ENCODE results near the gene FRMD4A. TPM values are rescaled to one million over a fixed set of nuclear protein-coding genes. Genes with fewer than 3 reads are reported as not detected.

The FRMD4A gene
- total RNA-seq, 1 donor from 2014 or later: 0.32 TPM

DNA sequence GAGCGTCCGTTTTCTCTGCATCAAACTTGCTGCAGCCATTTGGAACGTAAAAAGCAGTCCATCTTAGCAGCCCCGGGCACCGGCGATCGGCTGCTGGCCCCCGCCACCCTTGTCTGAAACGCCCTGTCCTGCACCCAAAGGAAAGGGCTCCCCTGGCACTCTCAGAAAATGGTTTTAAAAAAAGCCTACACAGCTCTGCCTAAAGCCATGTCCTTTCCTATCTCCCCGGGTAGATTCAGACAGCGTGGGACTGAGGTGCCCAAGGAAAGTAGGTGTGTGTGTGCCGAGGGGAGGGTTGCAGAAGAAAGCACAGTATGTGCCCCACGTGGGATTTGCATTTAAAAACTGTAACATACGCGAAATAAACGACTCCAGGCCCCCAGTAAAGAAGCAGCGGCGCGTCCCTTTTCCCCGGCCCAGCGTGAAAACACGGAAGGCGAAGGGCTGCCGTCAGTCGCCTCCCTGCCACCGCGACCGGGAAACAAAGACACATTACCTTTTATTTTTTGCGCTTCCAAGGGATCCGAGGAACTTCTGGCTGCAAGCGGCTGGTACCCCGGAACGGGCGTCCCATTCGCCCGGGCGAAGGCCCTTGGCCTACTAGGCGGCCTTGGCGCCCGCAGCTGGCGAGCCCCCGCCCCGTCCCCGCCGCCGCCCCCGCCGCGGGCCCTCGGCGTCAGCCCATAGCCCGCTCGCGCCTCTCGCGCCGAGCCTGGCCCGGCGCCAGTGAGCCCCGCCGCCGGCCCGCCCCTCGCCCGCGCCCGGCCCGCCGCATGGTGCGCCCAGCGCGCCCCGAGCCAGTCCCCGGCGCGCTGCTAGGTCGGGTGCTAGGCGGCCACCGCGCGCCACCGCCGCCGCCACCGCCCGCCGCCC lies 439.4 kb downstream of the FRMD4A start:
- Mint-ChIP-seq H3K27ac (no peak overlapping the region), H3K4me1 (ENCODE audit: low read depth) (peaks cover 2% of the 10 kb centered on the region), H3K27me3 (ENCODE audit: low read depth) (peaks cover 66% of the 10 kb centered on the region), H3K36me3 (ENCODE audit: low read depth) (no peaks in the 10 kb centered on the region), H3K4me3 (ENCODE audit: low read depth) (no peak overlapping the region), H3K9me3 (no peaks in the 10 kb centered on the region)
- no peak for DNase-seq (ENCODE audit: low spot score)
- intact Hi-C loops (cut with micrococcal nuclease): loop anchor here (2.0 kb wide), 1 partner anchor 117 kb away; no protein-coding TSS in a partner anchor

DNA sequence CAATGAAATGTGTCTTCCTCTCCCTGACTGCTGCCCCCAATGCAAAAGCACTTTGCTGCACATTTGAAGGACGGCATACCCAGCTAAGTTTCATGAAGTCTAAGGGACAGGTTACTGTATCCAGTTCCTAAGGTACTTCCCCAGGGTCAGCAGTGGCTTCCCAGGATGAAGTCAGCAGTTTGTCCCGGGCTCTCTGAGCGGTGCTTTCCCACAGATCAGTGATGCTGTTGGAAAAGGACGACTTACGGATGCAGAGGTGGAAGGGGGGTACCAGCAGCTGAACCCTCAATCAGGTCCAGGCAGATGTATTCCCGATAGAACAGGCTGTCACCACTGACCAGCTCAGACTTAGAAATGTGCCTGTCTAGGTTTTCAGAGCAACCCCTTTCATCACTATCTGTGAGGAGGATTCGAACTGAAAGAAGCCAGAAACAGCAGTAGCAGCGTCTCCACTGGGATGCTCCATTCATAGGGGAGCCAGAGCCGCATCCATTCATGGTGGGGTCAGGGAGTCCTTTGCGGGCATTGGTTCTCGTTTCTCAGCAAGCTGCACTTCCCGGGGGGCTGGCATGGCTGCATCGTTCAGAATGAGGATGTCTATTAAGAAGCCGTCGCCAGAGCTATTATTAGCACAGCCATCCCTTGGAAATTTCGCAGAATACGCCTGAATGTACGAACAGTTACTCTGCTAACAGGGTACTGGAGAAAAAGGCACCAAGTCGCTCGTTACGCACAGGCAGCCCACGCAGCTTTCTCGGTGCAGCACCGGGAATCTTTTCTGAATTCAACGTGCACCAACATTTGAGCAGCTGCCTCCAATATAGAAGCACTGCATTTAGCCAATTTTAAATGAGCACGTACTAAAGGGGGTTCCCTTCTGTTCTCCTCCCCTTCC lies 440.2 kb downstream of the FRMD4A start:
- H3K36me3 Mint-ChIP-seq (ENCODE audit: low read depth): no peaks in the 10 kb centered on the region
- peaks cover 2% of the 10 kb centered on the region for H3K4me1 Mint-ChIP-seq (ENCODE audit: low read depth)
- no peak for DNase-seq (ENCODE audit: low spot score)
- H3K27me3 Mint-ChIP-seq (ENCODE audit: low read depth): peaks cover 67% of the 10 kb centered on the region
- intact Hi-C loops (cut with micrococcal nuclease): loop anchor here (2.0 kb wide), 1 partner anchor 118 kb away; no protein-coding TSS in a partner anchor
- H3K4me3 Mint-ChIP-seq (ENCODE audit: low read depth): no peak overlapping the region
- H3K27ac Mint-ChIP-seq: no peak overlapping the region
- H3K9me3 Mint-ChIP-seq: no peaks in the 10 kb centered on the region

DNA sequence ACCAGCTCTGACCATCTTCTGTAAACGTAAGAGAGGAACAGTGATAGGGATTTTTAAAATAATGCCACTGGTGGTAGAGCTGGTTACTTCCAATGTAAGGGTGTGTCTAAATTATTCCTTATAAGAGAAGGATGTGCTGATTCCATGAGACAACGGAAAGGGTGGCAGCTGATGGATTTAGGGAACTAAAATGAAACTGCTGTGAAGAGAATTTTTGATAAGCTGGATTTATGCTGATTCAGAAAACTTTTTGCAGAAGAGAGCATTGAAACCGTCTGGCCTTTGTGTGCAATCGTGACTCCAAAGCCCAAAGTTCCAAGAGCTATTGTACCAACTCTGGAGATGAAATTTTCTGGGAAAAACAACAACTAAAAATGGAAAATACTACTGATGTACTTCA lies 443.0 kb downstream of the FRMD4A start:
- intact Hi-C loops (cut with micrococcal nuclease): no loop called here
- no peak for DNase-seq (ENCODE audit: low spot score)
- peaks cover 2% of the 10 kb centered on the region for H3K4me1 Mint-ChIP-seq (ENCODE audit: low read depth)
- H3K27ac Mint-ChIP-seq: no peak overlapping the region
- peaks cover 47% of the 10 kb centered on the region for H3K27me3 Mint-ChIP-seq (ENCODE audit: low read depth)
- no peaks in the 10 kb centered on the region for H3K9me3 Mint-ChIP-seq
- H3K36me3 Mint-ChIP-seq (ENCODE audit: low read depth): no peaks in the 10 kb centered on the region
- no peak overlapping the region for H3K4me3 Mint-ChIP-seq (ENCODE audit: low read depth)

DNA sequence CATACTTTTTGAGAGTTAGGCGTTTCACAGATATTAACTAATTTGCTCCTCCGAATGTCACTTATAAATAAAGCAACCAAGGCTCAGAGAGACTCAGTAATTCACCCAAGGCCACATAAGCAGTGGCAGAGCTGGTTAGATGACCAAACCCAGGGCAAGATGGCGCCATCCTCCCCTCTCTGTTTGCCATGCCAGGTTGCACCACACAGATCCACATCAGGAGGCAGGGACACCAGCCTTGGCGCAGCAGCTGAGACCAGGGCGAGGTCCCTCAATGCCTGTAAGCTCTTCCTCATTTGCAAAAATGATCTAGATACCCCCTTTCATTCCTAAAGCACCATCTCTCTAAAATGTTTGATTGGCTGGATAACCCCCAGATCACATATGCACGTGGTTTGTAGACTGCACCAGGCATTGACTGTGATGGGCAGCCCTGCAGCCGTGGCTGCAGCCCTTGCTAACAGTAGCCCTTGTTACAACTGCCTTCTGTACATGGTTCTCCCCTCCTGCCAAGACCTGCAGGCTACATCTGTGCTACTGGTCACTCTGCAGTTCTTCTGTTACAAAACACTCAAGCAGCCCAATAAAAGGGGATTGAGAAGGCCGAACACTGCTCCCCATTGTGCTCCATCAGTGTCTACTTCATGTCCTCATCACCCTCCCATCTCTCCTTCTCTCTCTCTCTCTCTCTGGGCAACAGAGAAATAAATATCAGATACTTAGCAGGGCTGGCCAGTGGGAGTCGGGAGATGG lies 445.3 kb downstream of the FRMD4A start:
- intact Hi-C loops (cut with micrococcal nuclease): no loop called here
- H3K27me3 Mint-ChIP-seq (ENCODE audit: low read depth): peaks cover 29% of the 10 kb centered on the region
- no peak overlapping the region for H3K27ac Mint-ChIP-seq
- H3K9me3 Mint-ChIP-seq: no peaks in the 10 kb centered on the region
- no peaks in the 10 kb centered on the region for H3K36me3 Mint-ChIP-seq (ENCODE audit: low read depth)
- H3K4me1 Mint-ChIP-seq (ENCODE audit: low read depth): no peaks in the 10 kb centered on the region
- H3K4me3 Mint-ChIP-seq (ENCODE audit: low read depth): no peak overlapping the region
- no peak for DNase-seq (ENCODE audit: low spot score)

DNA sequence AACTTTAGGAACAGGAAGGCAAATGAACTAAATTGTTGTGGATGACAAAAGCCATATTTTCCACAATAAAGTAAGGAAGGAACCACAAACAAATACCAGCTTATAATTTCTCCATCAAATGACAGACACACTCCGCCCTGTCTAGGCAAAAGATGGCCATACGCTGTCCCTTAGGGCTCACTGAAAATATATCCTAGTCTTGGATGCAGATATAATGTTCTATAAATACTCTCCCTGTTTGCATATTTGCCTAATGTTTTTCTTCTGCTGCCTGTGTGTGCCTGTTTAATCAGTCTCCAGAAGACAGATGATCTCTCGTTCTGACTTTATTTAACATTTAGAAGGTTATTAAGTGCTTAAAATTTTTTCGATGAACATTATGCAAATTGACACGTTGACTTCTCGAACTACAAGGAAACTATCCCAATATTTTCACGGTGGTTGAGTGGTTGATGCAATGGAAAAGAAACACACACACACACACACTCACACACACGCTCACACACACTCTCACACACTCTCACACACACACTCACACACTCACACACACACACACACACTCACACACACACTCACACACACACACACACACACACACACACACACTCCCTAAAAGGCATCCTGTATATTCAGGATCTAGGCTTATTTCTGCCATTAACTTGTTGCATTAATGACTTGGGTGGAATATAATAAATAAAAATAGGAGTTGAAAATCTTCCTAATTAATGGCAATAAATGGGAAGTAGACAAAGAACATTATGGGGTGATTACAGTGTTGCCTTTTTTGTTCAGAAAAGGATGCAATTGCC lies 446.9 kb downstream of the FRMD4A start:
- intact Hi-C loops (cut with micrococcal nuclease): no loop called here
- DNase-seq (ENCODE audit: low spot score): no peak
- Mint-ChIP-seq H3K27me3 (ENCODE audit: low read depth) (peaks cover 14% of the 10 kb centered on the region), H3K27ac (no peak overlapping the region), H3K36me3 (ENCODE audit: low read depth) (no peaks in the 10 kb centered on the region), H3K9me3 (no peaks in the 10 kb centered on the region), H3K4me3 (ENCODE audit: low read depth) (no peak overlapping the region), H3K4me1 (ENCODE audit: low read depth) (no peaks in the 10 kb centered on the region)

DNA sequence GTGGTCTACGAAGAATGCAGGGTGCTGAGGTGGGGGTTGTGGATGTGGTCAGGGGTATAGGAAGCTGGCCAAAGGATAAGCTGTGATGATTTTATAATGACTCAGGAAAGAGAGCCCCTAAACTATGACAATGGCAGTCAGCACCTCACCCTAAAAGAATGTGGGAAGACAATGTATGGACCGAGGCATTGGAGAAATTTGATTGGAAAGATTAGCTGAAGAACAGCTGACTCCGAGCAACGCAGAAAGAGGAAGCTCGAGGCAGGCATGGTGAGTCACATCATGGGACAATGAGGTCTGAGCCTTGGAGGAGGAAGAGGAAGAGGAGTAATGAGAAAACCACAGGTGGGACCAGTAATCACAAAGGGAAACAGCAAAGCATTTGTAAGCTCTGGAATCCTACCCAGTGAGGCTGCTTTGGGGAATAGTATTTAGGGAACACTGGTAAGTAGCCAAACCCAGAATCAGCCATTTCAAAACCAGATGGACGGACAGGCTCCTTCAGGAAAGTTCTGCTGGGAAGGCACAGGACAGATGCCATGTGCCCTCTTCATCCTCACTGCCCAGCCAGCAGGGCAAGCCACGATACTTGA lies 448.5 kb downstream of the FRMD4A start:
- intact Hi-C loops (cut with micrococcal nuclease): no loop called here
- Mint-ChIP-seq H3K27ac (no peak overlapping the region), H3K9me3 (no peaks in the 10 kb centered on the region), H3K4me1 (ENCODE audit: low read depth) (no peaks in the 10 kb centered on the region), H3K27me3 (ENCODE audit: low read depth) (peaks cover 3% of the 10 kb centered on the region), H3K36me3 (ENCODE audit: low read depth) (no peaks in the 10 kb centered on the region), H3K4me3 (ENCODE audit: low read depth) (no peak overlapping the region)
- no peak for DNase-seq (ENCODE audit: low spot score)

DNA sequence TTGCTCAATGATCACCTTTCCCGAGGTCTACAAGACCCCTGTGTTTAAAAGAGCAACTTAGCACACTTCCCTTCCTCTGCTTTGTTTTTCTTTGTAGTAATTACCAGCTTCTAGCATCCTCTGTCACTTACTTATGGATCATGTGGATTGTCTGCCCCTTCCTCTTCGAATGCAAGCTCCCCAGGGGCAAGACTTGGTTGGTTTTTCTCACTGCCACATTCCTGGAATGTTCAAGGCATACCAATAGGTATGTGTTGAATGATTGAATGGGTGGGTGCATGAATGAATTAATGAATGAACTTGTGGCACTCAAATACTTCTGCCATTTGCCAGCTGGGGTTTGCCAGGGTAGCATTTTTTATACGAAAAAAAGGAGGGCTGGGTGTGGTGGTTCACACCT lies 450.0 kb downstream of the FRMD4A start:
- Mint-ChIP-seq H3K4me3 (ENCODE audit: low read depth) (no peak overlapping the region), H3K27me3 (ENCODE audit: low read depth) (peaks cover 1% of the 10 kb centered on the region), H3K4me1 (ENCODE audit: low read depth) (no peaks in the 10 kb centered on the region), H3K27ac (no peak overlapping the region), H3K9me3 (no peaks in the 10 kb centered on the region), H3K36me3 (ENCODE audit: low read depth) (no peaks in the 10 kb centered on the region)
- intact Hi-C loops (cut with micrococcal nuclease): no loop called here
- DNase-seq (ENCODE audit: low spot score): no peak

DNA sequence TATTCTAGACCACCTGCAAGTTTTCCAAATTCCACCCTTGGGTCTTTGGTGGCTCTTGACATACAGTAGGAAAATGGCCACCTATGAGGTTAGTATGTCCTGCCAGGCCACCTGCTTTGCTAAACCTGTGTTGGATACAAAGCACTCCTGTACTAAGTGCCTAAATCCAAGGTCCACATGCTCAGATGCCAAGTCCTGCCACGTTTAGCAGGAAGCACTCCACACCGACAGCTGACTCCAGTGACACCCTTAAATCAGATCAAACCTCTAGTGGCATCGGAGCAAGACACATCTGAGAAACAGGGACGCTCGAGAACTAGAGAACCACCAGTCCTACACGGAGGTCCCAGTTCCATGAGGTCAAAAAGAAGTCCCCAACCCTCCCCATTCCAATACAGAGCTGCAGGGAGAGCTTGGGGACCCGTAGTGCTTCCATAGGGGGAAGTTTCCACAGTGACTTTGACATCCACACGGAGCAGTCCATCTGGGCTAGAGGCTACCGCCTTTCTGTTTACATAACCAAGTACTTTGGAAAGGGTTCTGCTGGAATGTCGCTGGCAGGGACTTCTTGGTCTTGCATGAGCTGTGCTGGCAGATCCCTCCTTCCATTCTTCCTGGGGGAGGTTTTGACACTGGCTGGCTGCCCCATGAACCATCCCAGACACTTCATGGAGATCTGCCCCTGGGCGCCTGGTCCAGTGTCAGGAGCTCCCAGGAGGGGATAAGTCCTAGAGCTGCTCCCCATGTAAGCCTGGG lies 453.4 kb downstream of the FRMD4A start:
- H3K36me3 Mint-ChIP-seq (ENCODE audit: low read depth): no peaks in the 10 kb centered on the region
- no peaks in the 10 kb centered on the region for H3K9me3 Mint-ChIP-seq
- H3K27ac Mint-ChIP-seq: no peak overlapping the region
- H3K4me1 Mint-ChIP-seq (ENCODE audit: low read depth): no peaks in the 10 kb centered on the region
- H3K4me3 Mint-ChIP-seq (ENCODE audit: low read depth): no peak overlapping the region
- peaks cover 4% of the 10 kb centered on the region for H3K27me3 Mint-ChIP-seq (ENCODE audit: low read depth)
- no peak for DNase-seq (ENCODE audit: low spot score)
- intact Hi-C loops (cut with micrococcal nuclease): no loop called here

DNA sequence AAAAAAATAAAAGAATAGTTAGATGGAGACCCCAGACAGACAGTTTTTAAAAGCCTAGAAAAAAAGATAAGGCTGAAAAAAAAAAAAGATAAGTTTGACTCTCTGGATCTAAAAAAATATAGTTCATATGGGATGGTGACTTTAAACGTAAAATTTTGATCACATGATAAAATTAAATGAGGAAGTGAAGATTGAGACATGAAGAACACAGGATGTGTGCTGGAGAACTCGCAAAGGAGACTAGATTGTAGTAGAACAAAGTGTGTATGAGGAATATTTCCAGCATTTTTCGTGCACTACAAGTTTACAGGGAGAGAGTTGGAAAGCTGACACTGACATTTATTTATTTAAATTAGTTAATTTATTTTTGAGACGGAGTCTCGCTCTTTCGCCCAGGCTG lies 457.5 kb downstream of the FRMD4A start:
- Mint-ChIP-seq H3K27ac (no peak overlapping the region), H3K9me3 (no peaks in the 10 kb centered on the region), H3K27me3 (ENCODE audit: low read depth) (peaks cover 4% of the 10 kb centered on the region), H3K4me1 (ENCODE audit: low read depth) (no peaks in the 10 kb centered on the region), H3K4me3 (ENCODE audit: low read depth) (no peak overlapping the region), H3K36me3 (ENCODE audit: low read depth) (no peaks in the 10 kb centered on the region)
- no peak for DNase-seq (ENCODE audit: low spot score)
- intact Hi-C loops (cut with micrococcal nuclease): no loop called here

DNA sequence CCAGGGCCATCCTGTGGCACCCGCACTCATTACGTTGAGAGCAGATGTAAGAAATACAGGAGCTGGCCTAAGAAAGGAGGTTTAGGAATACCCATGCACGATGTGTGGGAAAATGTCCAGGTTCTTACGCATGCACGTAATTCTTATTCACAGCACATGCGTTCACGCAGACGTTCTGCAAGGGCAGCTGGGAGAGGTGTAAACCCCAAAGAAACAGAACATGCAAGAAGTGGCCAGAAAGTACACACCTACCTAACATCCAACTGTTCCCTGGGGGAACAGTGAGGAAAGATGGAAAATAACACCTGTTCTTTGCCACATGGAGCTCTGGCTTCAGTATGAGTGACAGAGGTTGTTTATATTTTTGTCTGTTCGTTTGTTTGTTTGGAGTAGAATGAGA lies 458.3 kb downstream of the FRMD4A start:
- Mint-ChIP-seq H3K27me3 (ENCODE audit: low read depth) (peaks cover 4% of the 10 kb centered on the region), H3K36me3 (ENCODE audit: low read depth) (no peaks in the 10 kb centered on the region), H3K4me1 (ENCODE audit: low read depth) (no peaks in the 10 kb centered on the region), H3K4me3 (ENCODE audit: low read depth) (no peak overlapping the region), H3K27ac (no peak overlapping the region), H3K9me3 (no peaks in the 10 kb centered on the region)
- DNase-seq (ENCODE audit: low spot score): no peak
- intact Hi-C loops (cut with micrococcal nuclease): no loop called here

DNA sequence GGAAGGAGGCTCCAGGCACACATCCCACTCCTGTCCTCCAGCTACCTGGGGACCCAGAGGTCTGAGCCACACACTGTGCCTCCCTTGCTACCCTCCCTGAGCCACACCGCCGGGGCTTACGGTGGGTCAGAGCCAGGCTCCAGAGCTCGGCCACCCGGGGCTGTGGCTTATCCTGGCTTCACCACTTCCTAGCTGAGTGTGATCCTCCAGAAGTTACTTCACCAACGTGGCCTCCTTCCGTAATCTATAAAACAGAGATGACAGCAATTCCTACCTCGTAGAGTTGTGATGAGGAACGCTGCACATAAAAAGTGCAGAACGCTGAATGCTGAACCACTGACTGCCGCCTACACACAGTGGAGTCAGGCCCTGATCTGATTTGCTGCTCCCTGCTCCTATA lies 458.9 kb downstream of the FRMD4A start:
- no peak for DNase-seq (ENCODE audit: low spot score)
- intact Hi-C loops (cut with micrococcal nuclease): no loop called here
- H3K27me3 Mint-ChIP-seq (ENCODE audit: low read depth): peaks cover 4% of the 10 kb centered on the region
- H3K36me3 Mint-ChIP-seq (ENCODE audit: low read depth): no peaks in the 10 kb centered on the region
- no peaks in the 10 kb centered on the region for H3K4me1 Mint-ChIP-seq (ENCODE audit: low read depth)
- no peak overlapping the region for H3K4me3 Mint-ChIP-seq (ENCODE audit: low read depth)
- H3K27ac Mint-ChIP-seq: no peak overlapping the region
- no peaks in the 10 kb centered on the region for H3K9me3 Mint-ChIP-seq
